Smooth muscle cell (in vitro differentiated cells): ENCODE results near the gene CADM1. TPM values are rescaled to one million over a fixed set of nuclear protein-coding genes. Genes with fewer than 3 reads are reported as not detected.

Experiments
- DNase-seq: peaks from one replicate; lab custom pipeline; 2025; ENCODE audit not compliant: unreplicated experiment; lab: John Stamatoyannopoulos, UW
- H2AFZ ChIP-seq: fragments of 200-600 bp; sonication (generic); 2 replicates; pipeline ENCODE4 v1.6.0; 2016; ENCODE audit warnings: antibody characterized with exemption, low read depth, mild to moderate bottlenecking
- H3F3A ChIP-seq: fragments of 200-600 bp; sonication (generic); 2 replicates; pipeline ENCODE4 v1.6.0; 2017; ENCODE audit warnings: antibody characterized with exemption, low read depth
- H3K27ac ChIP-seq: fragments of 200-600 bp; sonication (generic); 2 replicates; pipeline ENCODE4 v1.5.1; 2016; ENCODE audit warnings: low read depth, mild to moderate bottlenecking
- H3K27me3 ChIP-seq: fragments of 200-600 bp; sonication (generic); 2 replicates; pipeline ENCODE4 v1.6.1; 2016; ENCODE audit warnings: low read depth, mild to moderate bottlenecking
- H3K36me3 ChIP-seq: fragments of 200-600 bp; sonication (generic); 2 replicates; pipeline ENCODE4 v1.5.1; 2016; ENCODE audit warnings: low read depth
- H3K4me1 ChIP-seq: fragments of 200-600 bp; sonication (generic); 2 replicates; pipeline ENCODE4 v1.5.1; 2016; ENCODE audit warnings: low read depth
- H3K4me2 ChIP-seq: fragments of 200-600 bp; sonication (generic); 2 replicates; pipeline ENCODE4 v1.6.0; 2016; ENCODE audit warnings: mild to moderate bottlenecking
- H3K4me3 ChIP-seq: fragments of 200-600 bp; sonication (generic); 2 replicates; pipeline ENCODE4 v1.5.1; 2016; ENCODE audit warnings: mild to moderate bottlenecking
- H3K79me2 ChIP-seq: fragments of 200-600 bp; sonication (generic); 2 replicates; pipeline ENCODE4 v1.6.0; 2016; ENCODE audit warnings: low read depth, mild to moderate bottlenecking
- H3K9ac ChIP-seq: fragments of 200-600 bp; sonication (generic); 2 replicates; pipeline ENCODE4 v1.6.0; 2016; ENCODE audit warnings: low read depth
- H3K9me3 ChIP-seq: fragments of 200-600 bp; sonication (generic); replicated peaks from 2 replicates; pipeline ENCODE4 v1.5.1; 2016; ENCODE audit warnings: low read depth
- H4K20me1 ChIP-seq: fragments of 200-600 bp; sonication (generic); 2 replicates; pipeline ENCODE4 v1.6.0; 2016; ENCODE audit warnings: low read depth
- WGBS: methylation state at CpG from one replicate; pipeline ENCODE4 v1.1.7; 2016; ENCODE audit warnings: low lambda C conversion rate; 5-methylcytosine and 5-hydroxymethylcytosine counted together
- polyA plus RNA-seq: library from polyadenylated mRNA; unstranded; fragments of >200 nt; fragmentation: Nextera tagmentation; extraction: Ambion mirVana; gene quantifications from 2 replicates; pipeline ENCODE4 v1.2.1, GENCODE V29; 2016
- total RNA-seq: library from RNA; depleted of rRNA; stranded (reverse); fragments of >200 nt; gene quantifications from 2 replicates; pipeline ENCODE4 v1.2.3, GENCODE V29; 2014
- TF ChIP-seq, protein P1 (sequence below): fragments of 200-600 bp; sonication (generic); IDR thresholded peaks from 2 replicates; pipeline ENCODE4 v1.5.1; 2017; ENCODE audit warnings: borderline replicate concordance, mild to moderate bottlenecking, antibody characterized with exemption; ENCODE audit not compliant: insufficient read depth, poor library complexity, severe bottlenecking

CADM1 gene
- total and polyA plus RNA-seq, 2 experiments from 2014 or later, result 158 to 167 TPM

GRCh38 chr11:115345361-115345760 is 158.9 kb downstream of the CADM1 start:
- Histone ChIP-seq H3K27me3 (no peaks in the 10 kb centered on the region), H4K20me1 (peaks cover 33% of the 10 kb centered on the region), H3K4me3 (no peak overlapping the region), H2AFZ (no peak overlapping the region), H3K9ac (no peak overlapping the region), H3K27ac (no peak overlapping the region), H3K9me3 (no peaks in the 10 kb centered on the region), H3F3A (no peaks in the 10 kb centered on the region), H3K4me2 (no peak overlapping the region), H3K79me2 (no peaks in the 10 kb centered on the region), H3K36me3 (no peaks in the 10 kb centered on the region), H3K4me1 (peaks cover 19% of the 10 kb centered on the region)
- DNase-seq, result no peak
- TF ChIP-seq, protein P1, sequence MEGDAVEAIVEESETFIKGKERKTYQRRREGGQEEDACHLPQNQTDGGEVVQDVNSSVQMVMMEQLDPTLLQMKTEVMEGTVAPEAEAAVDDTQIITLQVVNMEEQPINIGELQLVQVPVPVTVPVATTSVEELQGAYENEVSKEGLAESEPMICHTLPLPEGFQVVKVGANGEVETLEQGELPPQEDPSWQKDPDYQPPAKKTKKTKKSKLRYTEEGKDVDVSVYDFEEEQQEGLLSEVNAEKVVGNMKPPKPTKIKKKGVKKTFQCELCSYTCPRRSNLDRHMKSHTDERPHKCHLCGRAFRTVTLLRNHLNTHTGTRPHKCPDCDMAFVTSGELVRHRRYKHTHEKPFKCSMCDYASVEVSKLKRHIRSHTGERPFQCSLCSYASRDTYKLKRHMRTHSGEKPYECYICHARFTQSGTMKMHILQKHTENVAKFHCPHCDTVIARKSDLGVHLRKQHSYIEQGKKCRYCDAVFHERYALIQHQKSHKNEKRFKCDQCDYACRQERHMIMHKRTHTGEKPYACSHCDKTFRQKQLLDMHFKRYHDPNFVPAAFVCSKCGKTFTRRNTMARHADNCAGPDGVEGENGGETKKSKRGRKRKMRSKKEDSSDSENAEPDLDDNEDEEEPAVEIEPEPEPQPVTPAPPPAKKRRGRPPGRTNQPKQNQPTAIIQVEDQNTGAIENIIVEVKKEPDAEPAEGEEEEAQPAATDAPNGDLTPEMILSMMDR, result no peak

- H3K4me2 ChIP-seq, result no peak overlapping the region
- peaks cover 33% of the 10 kb centered on the region for H4K20me1 ChIP-seq
- TF ChIP-seq, protein P1, result no peak
- H2AFZ ChIP-seq, result no peak overlapping the region
- no peaks in the 10 kb centered on the region for H3F3A ChIP-seq
- no peaks in the 10 kb centered on the region for H3K9me3 ChIP-seq
- no peak overlapping the region for H3K9ac ChIP-seq
- no peaks in the 10 kb centered on the region for H3K36me3 ChIP-seq
- H3K4me1 ChIP-seq, result peaks cover 19% of the 10 kb centered on the region
- 89% methylated on average over 4 of the region's 4 CpGs for WGBS
- H3K4me3 ChIP-seq, result no peak overlapping the region
- H3K27me3 ChIP-seq, result no peaks in the 10 kb centered on the region
- no peak for DNase-seq
- no peak overlapping the region for H3K27ac ChIP-seq
- no peaks in the 10 kb centered on the region for H3K79me2 ChIP-seq
Measured at GRCh38 chr11:115344846-115345245, 159.4 kb downstream of the CADM1 start.

DNA sequence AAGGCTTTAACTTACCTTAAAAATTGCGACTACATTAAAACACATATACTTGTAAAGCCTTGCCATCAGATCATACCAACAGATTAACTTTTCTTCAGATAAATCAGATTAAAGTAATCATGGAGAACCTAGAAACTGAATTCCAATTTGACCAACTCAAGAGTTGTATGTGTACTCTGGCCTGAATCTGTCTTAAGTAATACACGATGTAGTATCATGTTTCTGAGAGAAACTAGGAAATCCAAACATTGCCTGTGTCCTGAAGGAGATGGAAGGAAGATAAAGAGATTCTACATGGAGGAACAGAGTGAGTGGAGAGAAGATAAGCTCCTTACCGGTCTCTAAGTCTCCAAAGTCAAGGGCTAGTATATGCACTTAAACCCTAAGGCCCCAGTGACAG is 162.1 kb downstream of the CADM1 start:
- H3K27me3 ChIP-seq, result no peaks in the 10 kb centered on the region
- DNase-seq, result no peak
- WGBS, result 90% methylated on average over 3 of the region's 3 CpGs
- H3K9ac ChIP-seq, result no peak overlapping the region
- H3K4me3 ChIP-seq, result no peak overlapping the region
- no peak overlapping the region for H3K27ac ChIP-seq
- H3K4me1 ChIP-seq, result peaks cover 19% of the 10 kb centered on the region
- H3K9me3 ChIP-seq, result no peaks in the 10 kb centered on the region
- no peak overlapping the region for H2AFZ ChIP-seq
- H4K20me1 ChIP-seq, result peaks cover 20% of the 10 kb centered on the region
- no peaks in the 10 kb centered on the region for H3K36me3 ChIP-seq
- peaks cover 3% of the 10 kb centered on the region for H3K79me2 ChIP-seq
- TF ChIP-seq, protein P1, result no peak
- no peaks in the 10 kb centered on the region for H3F3A ChIP-seq
- H3K4me2 ChIP-seq, result no peak overlapping the region

DNA sequence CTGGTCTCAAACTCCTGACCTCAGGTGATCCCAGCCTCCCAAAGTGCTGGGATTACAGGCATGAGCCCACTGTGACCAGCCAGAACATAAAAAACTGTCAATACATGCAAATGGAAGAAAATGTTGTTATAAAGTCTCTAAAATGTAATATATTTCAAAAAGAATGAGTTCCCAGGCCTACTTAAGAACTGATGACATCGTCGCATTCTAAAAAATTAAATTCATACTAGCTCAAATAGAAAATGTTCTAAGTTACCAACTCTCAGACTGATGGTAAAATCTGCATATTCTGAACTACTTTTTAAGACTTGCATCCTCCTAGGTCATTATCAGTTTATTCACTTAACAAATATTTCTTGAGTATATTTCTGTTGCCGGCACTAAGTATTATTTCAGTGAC is 163.3 kb downstream of the CADM1 start:
- no peak overlapping the region for H3K9ac ChIP-seq
- DNase-seq, result no peak
- H3K9me3 ChIP-seq, result no peaks in the 10 kb centered on the region
- H3K4me3 ChIP-seq, result no peak overlapping the region
- H2AFZ ChIP-seq, result no peak overlapping the region
- no peaks in the 10 kb centered on the region for H3K27me3 ChIP-seq
- peaks cover 9% of the 10 kb centered on the region for H4K20me1 ChIP-seq
- no peak overlapping the region for H3K27ac ChIP-seq
- TF ChIP-seq, protein P1, result no peak
- no peak overlapping the region for H3K4me2 ChIP-seq
- H3K4me1 ChIP-seq, result peaks cover 19% of the 10 kb centered on the region
- peaks cover 3% of the 10 kb centered on the region for H3K79me2 ChIP-seq
- H3F3A ChIP-seq, result no peaks in the 10 kb centered on the region
- no peaks in the 10 kb centered on the region for H3K36me3 ChIP-seq
- 92% methylated on average over 3 of the region's 3 CpGs for WGBS
